Epithelial cell of proximal tubule (primary cell): ENCODE results near the gene DENND1A. TPM values are rescaled to one million over a fixed set of nuclear protein-coding genes. Genes with fewer than 3 reads are reported as not detected.

Experiments used
- DNase-seq: peaks from one replicate; pipeline ENCODE4 v3.0.0-alpha.2; 2011; ENCODE audit warnings: low read depth
- H3K4me3 ChIP-seq: 2 replicates; pipeline ENCODE4 v1.5.1; 2011; ENCODE audit warnings: low read depth, mild to moderate bottlenecking, low read length
- total RNA-seq: library from RNA; depleted of rRNA; stranded (reverse); fragments of >200 nt; gene quantifications from 2 replicates; pipeline ENCODE4 v1.2.3, GENCODE V29; 2015
- TF ChIP-seq, protein P1 (sequence below): conservative IDR thresholded peaks from 2 replicates; pipeline ENCODE4 v1.5.1; 2012; ENCODE audit warnings: low read depth, mild to moderate bottlenecking, low read length

Gene DENND1A
- total RNA-seq, 1 donor from 2014 or later: 26.6 TPM

DNA sequence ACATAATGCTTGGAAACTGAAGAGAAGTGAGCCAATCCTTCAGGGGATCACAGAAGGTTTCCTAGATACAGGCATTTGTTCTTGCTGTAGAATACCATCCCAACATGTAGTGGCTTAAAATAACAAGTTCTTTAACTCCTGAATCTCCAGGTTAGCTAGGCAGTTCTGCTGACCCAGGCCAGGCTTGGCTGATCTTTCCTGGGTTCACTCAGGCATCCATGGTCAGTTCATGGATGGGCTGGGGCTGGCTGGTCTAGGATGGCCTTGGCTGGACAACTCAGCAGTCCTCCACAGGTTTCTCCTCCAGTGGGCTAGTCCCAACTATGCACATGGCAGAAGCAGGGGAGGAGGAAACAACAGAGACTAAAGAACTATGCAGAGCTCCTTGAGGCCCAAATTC is 37.4 kb upstream of the DENND1A start:
- no peak overlapping the region for H3K4me3 ChIP-seq
- no peak for DNase-seq
- TF ChIP-seq, protein P1, sequence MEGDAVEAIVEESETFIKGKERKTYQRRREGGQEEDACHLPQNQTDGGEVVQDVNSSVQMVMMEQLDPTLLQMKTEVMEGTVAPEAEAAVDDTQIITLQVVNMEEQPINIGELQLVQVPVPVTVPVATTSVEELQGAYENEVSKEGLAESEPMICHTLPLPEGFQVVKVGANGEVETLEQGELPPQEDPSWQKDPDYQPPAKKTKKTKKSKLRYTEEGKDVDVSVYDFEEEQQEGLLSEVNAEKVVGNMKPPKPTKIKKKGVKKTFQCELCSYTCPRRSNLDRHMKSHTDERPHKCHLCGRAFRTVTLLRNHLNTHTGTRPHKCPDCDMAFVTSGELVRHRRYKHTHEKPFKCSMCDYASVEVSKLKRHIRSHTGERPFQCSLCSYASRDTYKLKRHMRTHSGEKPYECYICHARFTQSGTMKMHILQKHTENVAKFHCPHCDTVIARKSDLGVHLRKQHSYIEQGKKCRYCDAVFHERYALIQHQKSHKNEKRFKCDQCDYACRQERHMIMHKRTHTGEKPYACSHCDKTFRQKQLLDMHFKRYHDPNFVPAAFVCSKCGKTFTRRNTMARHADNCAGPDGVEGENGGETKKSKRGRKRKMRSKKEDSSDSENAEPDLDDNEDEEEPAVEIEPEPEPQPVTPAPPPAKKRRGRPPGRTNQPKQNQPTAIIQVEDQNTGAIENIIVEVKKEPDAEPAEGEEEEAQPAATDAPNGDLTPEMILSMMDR: no peak

DNA sequence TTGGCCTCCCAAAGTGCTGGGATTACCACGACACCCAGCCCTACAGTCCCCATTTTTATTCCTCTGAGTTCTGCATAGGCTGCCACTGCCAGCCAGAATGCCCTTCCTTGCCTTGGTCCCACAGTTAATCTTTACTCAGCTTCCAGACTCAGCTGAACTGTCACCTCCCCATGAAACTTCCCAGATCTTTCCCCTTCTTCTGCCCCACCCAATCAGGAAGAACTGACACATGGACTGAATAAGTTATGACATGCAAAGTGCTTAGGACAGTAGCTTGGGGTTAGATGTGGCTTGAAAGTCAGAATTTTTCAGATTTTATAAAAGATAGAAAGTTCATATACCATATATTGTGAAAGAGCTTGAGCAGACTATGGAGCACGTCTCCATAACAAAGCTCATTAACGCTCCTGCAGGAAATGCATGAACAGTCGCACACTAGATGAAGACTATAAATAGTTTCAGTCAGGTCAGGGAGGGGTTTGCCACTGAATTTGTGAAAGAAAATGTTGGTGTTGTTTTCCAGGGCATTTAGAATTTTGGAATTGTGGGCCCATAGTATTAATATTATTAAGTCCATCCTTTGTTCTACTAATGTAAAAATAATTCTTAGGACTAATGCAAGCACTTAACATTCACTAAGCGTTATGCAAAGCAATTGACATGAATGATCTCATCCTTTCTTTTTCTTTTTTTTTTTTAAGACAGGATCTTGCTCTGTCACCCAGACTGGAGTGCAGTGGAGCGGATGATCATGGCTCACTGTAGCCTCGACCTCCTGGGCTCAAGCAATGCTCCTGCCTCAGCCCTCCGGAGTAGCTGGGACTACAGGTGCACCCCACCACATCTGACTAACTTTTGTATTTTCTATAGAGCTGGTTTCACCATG is 36.1 kb upstream of the DENND1A start:
- DNase-seq: no peak
- TF ChIP-seq, protein P1: no peak
- no peak overlapping the region for H3K4me3 ChIP-seq

- DNase-seq: no peak
- TF ChIP-seq, protein P1: no peak
- H3K4me3 ChIP-seq: no peak overlapping the region
Observed at GRCh38 chr9:123964761-123965160, 34.8 kb upstream of the DENND1A start.

DNA sequence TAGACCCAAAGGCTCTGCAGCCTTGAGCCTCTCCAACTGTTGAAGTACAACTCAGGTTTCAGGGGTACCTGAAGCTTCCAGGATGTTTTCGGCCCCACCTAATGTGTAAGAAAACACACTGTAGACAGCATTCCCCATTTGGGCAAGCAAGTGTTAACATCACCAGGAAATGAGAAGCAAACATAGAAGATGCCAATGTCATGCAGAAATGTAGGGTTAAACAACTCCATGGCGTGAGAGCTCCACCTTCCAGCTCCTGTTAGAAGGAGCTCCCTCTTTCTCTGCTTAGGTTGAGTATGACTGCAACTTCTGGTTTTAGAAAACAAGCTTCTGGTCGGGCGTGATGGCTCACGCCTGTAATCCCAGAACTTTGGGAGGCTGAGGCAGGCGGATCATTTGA is 31.0 kb upstream of the DENND1A start:
- H3K4me3 ChIP-seq: no peak overlapping the region
- DNase-seq: no peak
- TF ChIP-seq, protein P1: no peak

- DNase-seq: no peak
- TF ChIP-seq, protein P1: peak; percentile 26
- no peak overlapping the region for H3K4me3 ChIP-seq
Observed at GRCh38 chr9:123960366-123960765, 30.4 kb upstream of the DENND1A start.

DNA sequence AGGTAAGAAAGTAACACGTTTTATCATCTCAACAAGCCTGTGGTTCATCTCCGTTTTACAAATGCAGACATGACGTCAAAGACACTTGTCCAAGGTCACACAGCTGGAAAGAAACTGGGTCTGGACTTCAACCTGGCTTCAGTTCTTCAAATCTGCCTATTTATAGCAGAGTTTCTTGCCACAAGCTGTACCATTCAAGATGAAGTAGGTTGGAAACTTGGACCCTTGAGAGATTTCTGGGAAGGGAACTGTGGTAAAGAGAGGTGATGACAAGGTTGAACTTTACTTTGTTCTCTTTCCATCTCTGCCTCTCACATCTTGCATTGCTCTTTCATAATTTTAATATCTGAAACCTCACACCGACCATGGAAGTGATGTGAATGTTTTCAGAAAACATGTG is 29.9 kb upstream of the DENND1A start:
- no peak for DNase-seq
- TF ChIP-seq, protein P1: no peak
- H3K4me3 ChIP-seq: no peak overlapping the region

DNA sequence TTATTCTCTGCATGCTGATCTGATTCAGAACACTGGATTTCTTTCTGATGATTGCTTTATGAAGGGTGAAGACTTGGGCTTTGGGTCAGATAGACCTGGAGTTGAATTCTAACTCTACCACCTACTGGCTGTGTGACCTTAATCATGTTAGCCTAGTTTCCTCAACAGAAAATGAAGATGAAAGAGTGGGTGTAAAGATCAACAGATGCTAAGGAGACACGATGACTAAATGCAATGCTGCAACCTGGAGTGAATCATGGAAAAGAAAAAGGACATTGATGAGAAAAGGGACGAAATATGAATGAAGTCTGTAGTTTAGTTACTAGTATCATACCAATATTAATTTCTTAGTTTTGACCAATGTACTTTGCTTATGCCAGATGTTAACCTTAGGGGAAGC is 27.8 kb upstream of the DENND1A start:
- DNase-seq: no peak
- H3K4me3 ChIP-seq: no peak overlapping the region
- TF ChIP-seq, protein P1: no peak
